ENCODE data around the gene LRRTM3. TPM values are rescaled to one million over a fixed set of nuclear protein-coding genes. Genes with fewer than 3 reads are reported as not detected.

LRRTM3 gene
- total and polyA plus RNA-seq, 7 donors, result 0.01 to 0.03 TPM; not detected in 5

- DNase-seq (no peak), ATAC-seq (no peak)
- no peaks in the 10 kb centered on the region for H3K36me3 ChIP-seq (ENCODE audit: insufficient read depth in 1 of 2, low read depth in 1 of 2)
- no peaks in the 10 kb centered on the region for H3K9me3 ChIP-seq
- 94 to 96% (median 96%) methylated on average over 3 of the region's 3 CpGs for WGBS, 3 donors
- no peak for TF ChIP-seq CTCF (IDR thresholded peaks at IDR 0.05)
- H3K27me3 ChIP-seq (ENCODE audit: insufficient read depth in 3 of 3, low read length in 2 of 3), result no peaks in the 10 kb centered on the region
- no peaks in the 10 kb centered on the region for H3K4me1 ChIP-seq
- no peak overlapping the region for H3K4me3 ChIP-seq
- H3K27ac ChIP-seq, result no peak overlapping the region
- intact Hi-C loops (cut with DNase I), result no loop called here
Measured at GRCh38 chr10:66999762-67000545, 74.1 kb downstream of the LRRTM3 start.

GRCh38 chr10:67004690-67005089 is 78.9 kb downstream of the LRRTM3 start:
- Histone ChIP-seq H3K9me3 (no peaks in the 10 kb centered on the region), H3K4me3 (no peak overlapping the region), H3K36me3 (ENCODE audit: insufficient read depth in 1 of 2, low read depth in 1 of 2) (no peaks in the 10 kb centered on the region), H3K27me3 (ENCODE audit: insufficient read depth in 3 of 3, low read length in 2 of 3) (no peaks in the 10 kb centered on the region), H3K4me1 (no peaks in the 10 kb centered on the region), H3K27ac (no peak overlapping the region)
- TF ChIP-seq CTCF (IDR thresholded peaks at IDR 0.05), result no peak
- WGBS, 3 donors, result 74 to 83% (median 79%) methylated on average over 2 of the region's 2 CpGs
- intact Hi-C loops (cut with DNase I), result no loop called here
- no peak for DNase-seq
- no peak for ATAC-seq

- H3K27ac ChIP-seq, result no peak overlapping the region
- TF ChIP-seq CTCF (IDR thresholded peaks at IDR 0.05), result no peak
- WGBS, 3 donors, result 83 to 93% (median 90%) methylated on average over 1 of the region's 1 CpG
- no peak overlapping the region for H3K4me3 ChIP-seq
- DNase-seq (no peak), ATAC-seq (no peak)
- H3K4me1 ChIP-seq, result no peaks in the 10 kb centered on the region
- H3K36me3 ChIP-seq (ENCODE audit: insufficient read depth in 1 of 2, low read depth in 1 of 2), result no peaks in the 10 kb centered on the region
- intact Hi-C loops (cut with DNase I), result no loop called here
- no peaks in the 10 kb centered on the region for H3K9me3 ChIP-seq
- no peaks in the 10 kb centered on the region for H3K27me3 ChIP-seq (ENCODE audit: insufficient read depth in 3 of 3, low read length in 2 of 3)
Measured at GRCh38 chr10:67005981-67006380, 80.1 kb downstream of the LRRTM3 start.

GRCh38 chr10:67011480-67011879 is 85.6 kb downstream of the LRRTM3 start:
- no peaks in the 10 kb centered on the region for H3K36me3 ChIP-seq (ENCODE audit: insufficient read depth in 1 of 2, low read depth in 1 of 2)
- ATAC-seq (no peak), DNase-seq (no peak)
- no peak for TF ChIP-seq CTCF (IDR thresholded peaks at IDR 0.05)
- H3K4me1 ChIP-seq, result no peaks in the 10 kb centered on the region
- no peak overlapping the region for H3K4me3 ChIP-seq
- no peaks in the 10 kb centered on the region for H3K9me3 ChIP-seq
- intact Hi-C loops (cut with DNase I), result no loop called here
- WGBS, 3 donors, result 97 to 100% (median 99%) methylated on average over 1 of the region's 1 CpG
- H3K27me3 ChIP-seq (ENCODE audit: insufficient read depth in 3 of 3, low read length in 2 of 3), result no peaks in the 10 kb centered on the region
- no peak overlapping the region for H3K27ac ChIP-seq

- no peak for DNase-seq
- Histone ChIP-seq H3K9me3 (no peaks in the 10 kb centered on the region), H3K27ac (no peak overlapping the region), H3K4me1 (no peaks in the 10 kb centered on the region), H3K4me3 (no peak overlapping the region), H3K36me3 (ENCODE audit: insufficient read depth in 1 of 2, low read depth in 1 of 2) (no peaks in the 10 kb centered on the region), H3K27me3 (ENCODE audit: insufficient read depth in 3 of 3, low read length in 2 of 3) (no peaks in the 10 kb centered on the region)
- 86 to 89% (median 88%) methylated on average over 3 of the region's 3 CpGs for WGBS, 3 donors
- no peak for ATAC-seq
- no peak for TF ChIP-seq CTCF (IDR thresholded peaks at IDR 0.05)
- intact Hi-C loops (cut with DNase I), result no loop called here
Measured at GRCh38 chr10:67011981-67012380, 86.1 kb downstream of the LRRTM3 start.
